Raji (cell line): ENCODE measurements around the gene KRTAP10-4.

Experiments
- POLR2A ChIP-seq: IDR thresholded peaks from 2 replicates; pipeline ENCODE4 v1.6.1; 2011; ENCODE audit warnings: low read depth, low read length, control low read depth; ENCODE audit not compliant: insufficient read depth

Gene KRTAP10-4

GRCh38 chr21:44548381-44548780, 25.1 kb upstream of the KRTAP10-4 start:
- TF ChIP-seq POLR2A = no peak

GRCh38 chr21:44548922-44549321, 24.6 kb upstream of the KRTAP10-4 start:
- no peak for TF ChIP-seq POLR2A

DNA sequence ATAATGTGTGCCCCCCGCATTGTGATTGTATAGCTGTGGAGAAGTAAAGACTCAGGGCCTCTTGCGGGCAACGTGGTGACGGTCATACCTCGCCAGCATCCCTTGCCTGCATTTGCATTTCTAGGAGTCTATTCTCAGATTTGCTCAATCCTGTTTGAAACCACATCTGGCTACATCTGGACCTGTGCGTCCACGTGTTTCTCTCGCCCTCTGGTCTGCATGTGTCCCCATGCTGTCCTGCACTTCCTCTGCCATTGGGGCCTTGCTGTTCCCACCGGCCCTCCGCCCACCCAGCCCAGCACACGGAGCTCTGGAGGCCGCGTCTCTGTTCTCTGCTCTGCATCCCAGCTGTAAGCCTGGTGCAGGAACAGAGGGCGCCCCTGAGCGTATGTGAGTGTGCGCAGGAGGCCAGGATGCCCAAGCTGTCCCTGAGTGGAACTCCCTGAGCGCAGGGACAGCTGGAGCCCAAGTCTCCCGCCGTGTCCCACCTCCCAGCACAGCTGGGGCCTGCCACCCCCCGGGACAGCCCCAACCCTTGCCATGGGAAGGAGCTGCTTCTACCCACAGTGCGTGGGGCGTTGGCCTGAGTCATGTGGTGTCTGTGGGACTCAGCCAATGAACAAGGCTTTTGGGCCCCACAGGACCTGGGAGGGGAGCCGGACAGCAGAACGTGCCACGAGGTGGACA, 23.9 kb upstream of the KRTAP10-4 start:
- no peak for TF ChIP-seq POLR2A

GRCh38 chr21:44550807-44551206, 22.7 kb upstream of the KRTAP10-4 start:
- no peak for TF ChIP-seq POLR2A

GRCh38 chr21:44551340-44551961, 22.1 kb upstream of the KRTAP10-4 start, which contains the start of gene KRTAP10-2:
Gene KRTAP10-2 (minus strand): TSS chr21:44551505. CDS start chr21:44551458, 47 bp downstream.
- TF ChIP-seq POLR2A = no peak

DNA sequence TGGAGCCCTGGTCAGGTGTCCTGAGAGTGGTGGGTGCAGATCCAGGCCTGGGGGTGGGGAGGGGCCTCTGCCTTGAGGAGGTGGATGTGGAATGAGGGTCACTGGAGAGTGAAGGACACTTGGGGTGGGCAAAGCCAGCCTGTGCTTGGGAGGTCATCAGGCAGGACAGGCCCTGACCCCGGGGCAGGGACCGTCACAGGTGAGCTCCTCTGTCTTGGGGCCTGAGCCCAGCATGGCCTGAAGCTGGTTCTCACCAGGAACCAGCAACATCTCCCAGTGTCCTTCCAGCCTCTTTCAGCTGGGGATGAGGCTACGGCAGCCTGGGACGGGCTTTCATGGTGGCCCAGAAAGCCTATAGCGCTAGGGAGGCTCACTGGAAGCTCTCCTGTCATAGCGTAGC, 21.4 kb upstream of the KRTAP10-4 start:
- no peak for TF ChIP-seq POLR2A

DNA sequence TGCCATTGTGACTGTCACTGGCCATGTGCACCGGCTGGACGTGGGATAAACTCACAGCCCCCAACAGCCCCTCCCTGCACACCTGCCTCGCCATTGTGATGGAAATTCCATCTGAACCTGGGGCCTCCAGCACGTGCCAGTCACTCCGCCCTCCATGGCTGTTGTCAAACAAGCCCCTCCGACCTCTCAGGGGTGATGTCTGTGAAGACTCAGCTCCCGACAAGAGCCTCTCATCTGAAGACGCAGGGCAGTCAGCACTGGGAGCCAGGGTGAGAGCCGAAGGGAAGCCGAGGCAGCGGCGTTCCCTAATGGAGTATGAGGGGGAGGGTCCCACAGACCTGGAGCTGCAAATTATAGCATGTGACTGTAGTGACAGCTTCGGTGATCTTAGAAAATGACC, 20.8 kb upstream of the KRTAP10-4 start:
- TF ChIP-seq POLR2A = no peak

DNA sequence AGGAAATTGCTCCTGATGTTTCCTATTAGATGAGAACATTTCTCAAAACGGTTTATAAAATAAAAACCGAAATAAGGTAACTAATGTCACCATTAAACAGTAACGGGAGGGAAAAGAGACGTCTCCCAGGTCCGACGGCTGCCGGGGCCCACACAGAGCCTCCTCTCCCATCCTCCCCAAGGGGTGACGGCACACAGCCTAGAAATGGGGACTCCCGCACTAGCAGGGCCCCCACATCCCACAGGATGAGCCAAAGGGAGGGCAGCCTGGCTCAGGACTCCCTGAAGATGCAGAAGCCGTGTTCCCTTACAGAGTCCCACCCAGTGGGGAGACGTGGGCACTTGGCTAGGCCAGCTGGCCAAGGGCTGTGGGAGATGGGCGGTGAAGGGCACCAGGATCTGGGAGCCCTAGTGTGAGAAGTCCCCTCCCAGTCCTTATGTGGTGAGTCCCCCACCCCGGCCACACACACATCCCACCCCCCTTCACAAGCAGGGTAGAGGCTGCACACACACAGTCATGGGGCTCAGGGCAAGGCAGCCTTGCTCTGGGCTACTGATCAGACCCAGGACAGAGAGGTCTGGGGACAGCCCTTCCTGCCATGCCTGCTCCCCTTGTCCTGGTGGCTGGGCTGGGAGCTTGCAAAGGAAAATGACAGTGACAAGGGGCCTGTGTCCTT, 18.2 kb upstream of the KRTAP10-4 start:
- TF ChIP-seq POLR2A = no peak

DNA sequence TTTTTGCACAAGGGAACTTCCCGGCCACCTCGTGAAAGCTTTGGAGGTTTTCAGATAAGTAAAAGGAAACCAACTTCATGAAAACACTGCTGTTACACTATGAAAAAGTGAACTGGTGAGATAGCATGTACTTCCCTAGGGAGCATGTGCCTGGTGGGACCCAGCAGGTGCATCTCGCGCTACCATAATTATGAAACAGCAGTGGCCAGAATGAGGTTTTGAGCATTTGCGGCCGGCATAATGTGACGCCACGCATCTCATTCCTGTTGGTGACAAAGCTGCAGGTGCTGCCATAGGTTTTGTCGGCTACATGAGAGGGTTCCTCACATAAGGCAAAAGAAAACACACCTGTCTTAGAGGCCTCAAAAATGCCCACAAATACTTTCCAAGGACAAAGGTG, 16.6 kb upstream of the KRTAP10-4 start:
- no peak for TF ChIP-seq POLR2A

DNA sequence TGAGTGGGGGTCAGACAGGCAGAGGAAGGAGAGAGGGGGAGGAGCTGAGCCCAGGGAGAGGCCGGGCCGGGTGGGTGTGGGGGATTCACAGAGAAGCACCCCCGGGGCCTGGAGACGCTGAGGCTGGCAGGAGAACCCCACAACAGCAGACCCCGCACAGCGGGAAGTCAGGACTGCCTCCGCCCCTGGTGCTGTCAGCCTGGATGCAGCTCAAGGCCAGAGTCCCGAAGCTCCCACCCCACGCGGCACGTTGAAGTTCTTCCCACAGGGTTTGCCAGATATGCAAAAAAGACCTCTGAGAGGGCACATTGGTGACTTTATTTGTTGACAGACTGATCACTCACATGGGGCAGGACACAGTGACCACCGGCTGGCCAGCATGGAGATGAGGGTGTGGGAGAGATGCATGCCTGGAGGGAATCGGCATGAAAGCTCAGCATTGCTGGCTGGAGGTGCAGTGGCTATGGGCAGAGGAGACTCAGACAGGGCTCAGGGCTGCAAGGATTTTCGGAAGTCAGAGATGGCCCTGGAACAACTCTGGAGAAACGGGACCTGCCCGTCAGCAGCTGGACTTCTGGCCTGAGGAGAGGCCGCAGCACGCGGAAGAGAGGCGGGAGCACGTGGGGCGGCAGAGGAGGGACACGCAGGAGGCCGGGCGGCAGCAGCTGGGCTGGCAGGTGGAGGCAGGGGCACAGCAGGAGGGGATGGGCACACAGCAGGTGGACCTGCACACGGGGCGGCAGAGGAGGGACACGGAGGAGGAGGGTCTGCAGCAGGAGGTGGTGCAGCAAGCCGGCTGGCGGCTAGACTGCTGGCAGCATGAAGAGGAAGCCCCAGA, 15.8 kb upstream of the KRTAP10-4 start:
- TF ChIP-seq POLR2A = no peak

GRCh38 chr21:44558695-44559094, 14.8 kb upstream of the KRTAP10-4 start, which contains the start of gene KRTAP10-3:
Gene KRTAP10-3 (minus strand): TSS chr21:44558795. CDS start chr21:44558715, 80 bp downstream.
- TF ChIP-seq POLR2A = no peak

DNA sequence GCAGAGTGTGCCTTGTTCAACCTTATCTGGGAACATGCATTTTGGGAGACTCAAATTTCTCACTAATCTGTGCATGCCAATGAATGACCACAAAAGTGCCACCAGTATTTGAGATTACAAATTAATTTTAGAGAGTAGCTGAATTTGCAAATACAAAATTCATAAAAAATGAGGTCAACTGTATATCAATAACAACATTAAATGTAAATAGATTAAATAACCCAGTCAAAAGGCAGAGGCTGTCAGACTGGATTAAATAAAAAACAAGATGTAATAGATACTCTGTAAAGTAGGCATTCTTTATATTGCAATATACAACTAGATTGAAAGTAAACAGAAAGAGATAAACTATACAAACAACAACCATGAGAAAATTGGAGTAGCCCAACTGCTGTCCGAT, 9.4 kb upstream of the KRTAP10-4 start:
- TF ChIP-seq POLR2A = no peak

- no peak for TF ChIP-seq POLR2A
Measured at GRCh38 chr21:44564886-44565598, 8.5 kb upstream of the KRTAP10-4 start.

DNA sequence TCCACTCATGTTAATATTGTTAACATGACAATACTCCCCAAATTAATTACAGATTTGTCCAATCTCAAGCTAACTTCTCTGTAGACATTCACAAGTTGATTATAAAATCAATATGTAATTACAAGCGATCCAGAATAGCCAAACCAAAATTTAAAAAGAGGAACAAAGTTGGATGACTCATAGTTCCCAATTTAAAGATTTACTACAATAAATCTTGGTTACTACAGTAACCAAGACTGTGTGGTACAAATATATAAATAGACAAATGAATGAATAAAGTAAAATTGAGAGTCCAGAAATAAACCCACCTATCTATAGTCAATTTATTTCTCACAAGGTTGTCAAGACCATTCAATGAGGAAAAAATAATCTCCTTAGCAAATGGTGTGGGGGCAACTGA, 7.1 kb upstream of the KRTAP10-4 start:
- TF ChIP-seq POLR2A = no peak
